GM12878 (cell line): ENCODE data around the gene CAPN15. TPM values are rescaled to one million over a fixed set of nuclear protein-coding genes. Genes with fewer than 3 reads are reported as not detected.
"Not testable (repeated sequence)": the region's sequence is repeated elsewhere in the genome, so short reads cannot be mapped to it uniquely, and the experiment has no call there.

Experiments used
- ATAC-seq: fragments of 200-7000 bp; cut with Tn5 transposase; 3 replicates; pipeline ENCODE4 v1.9.1; 2020; ENCODE audit warnings: mild to moderate bottlenecking, moderate library complexity
- BruUV-seq: library from RNA; stranded (reverse); fragments of 400-500 nt; replicated peaks from 2 replicates; lab custom pipeline; 2021; lab: Mats Ljungman, UMichigan
- CTCF ChIA-PET: fragments of 300-600 bp; sonication (Branson Sonifier 250); formaldehyde crosslinking; extraction: SDS; loops from one replicate; lab custom pipeline; 2021; ENCODE audit warnings: inconsistent platforms; lab: Yijun Ruan, JAX
- POLR2A ChIA-PET: fragments of 350-600 bp; formaldehyde crosslinking; extraction: SDS; loops from one replicate; lab custom pipeline; 2021; ENCODE audit warnings: inconsistent platforms; lab: Charles Lee
- RAD21 ChIA-PET: fragments of 300-600 bp; sonication (Branson Sonifier 250); formaldehyde crosslinking; loops from one replicate; lab custom pipeline; 2023; ENCODE audit warnings: antibody characterized with exemption; ENCODE audit not compliant: unreplicated experiment; lab: Charles Lee
- SMC1A ChIA-PET: fragments of 300-600 bp; sonication (Branson Sonifier 250); formaldehyde crosslinking; loops from one replicate; lab custom pipeline; 2023; ENCODE audit not compliant: unreplicated experiment, uncharacterized antibody; lab: Charles Lee
- DNase-seq: peaks from one replicate; pipeline ENCODE4 v3.0.0-alpha.2; 2011; ENCODE audit warnings: low read depth, low spot score
- FAIRE-seq: peaks from 3 replicates; lab custom pipeline; 2011; peaks lifted over from hg19 to GRCh38; lab: Jason Lieb, UNC
- H2AFZ ChIP-seq: 2 replicates; pipeline ENCODE4 v1.6.0; 2011; ENCODE audit warnings: low read depth, low read length, control low read depth; ENCODE audit not compliant: control insufficient read depth
- H3K27ac ChIP-seq: 2 replicates; pipeline ENCODE4 v1.5.1; 2011; ENCODE audit warnings: control low read depth; ENCODE audit not compliant: control insufficient read depth, insufficient read depth
- H3K27me3 ChIP-seq, 2 experiments: replicated peaks in 1 of 2; 2 replicates each; pipeline versions ENCODE4 v1.6.0 to v1.6.1; 2011; ENCODE audit warnings: low read length in 1 of 2; ENCODE audit not compliant: control insufficient read depth in 2 of 2, insufficient read depth in 2 of 2
- H3K36me3 ChIP-seq, 2 experiments: 2 replicates each; pipeline ENCODE4 v1.5.1; 2011; ENCODE audit warnings: low read length in 1 of 2; ENCODE audit not compliant: control insufficient read depth in 2 of 2, insufficient read depth in 2 of 2
- H3K4me1 ChIP-seq: 2 replicates; pipeline ENCODE4 v1.6.1; 2011; ENCODE audit warnings: mild to moderate bottlenecking, low read length, moderate library complexity, mixed read lengths; ENCODE audit not compliant: control insufficient read depth, insufficient read depth
- H3K4me2 ChIP-seq: 2 replicates; pipeline ENCODE4 v1.6.0; 2011; ENCODE audit warnings: control low read depth; ENCODE audit not compliant: control insufficient read depth, insufficient read depth
- H3K4me3 ChIP-seq: fragments of 200-600 bp; sonication (generic); 2 replicates; pipeline ENCODE4 v1.5.1; 2016
- H3K79me2 ChIP-seq: 2 replicates; pipeline ENCODE4 v1.6.0; 2011; ENCODE audit warnings: low read length; ENCODE audit not compliant: control insufficient read depth, insufficient read depth
- H3K9ac ChIP-seq: 2 replicates; pipeline ENCODE4 v1.8.0; 2011; ENCODE audit warnings: low read length, control low read depth, mixed read lengths; ENCODE audit not compliant: control insufficient read depth, insufficient read depth
- H3K9me3 ChIP-seq: replicated peaks from 3 replicates; pipeline ENCODE4 v1.5.1; 2011; ENCODE audit warnings: mild to moderate bottlenecking, low read length; ENCODE audit not compliant: control insufficient read depth, insufficient read depth
- H4K20me1 ChIP-seq: 2 replicates; pipeline ENCODE4 v1.6.0; 2011; ENCODE audit not compliant: control insufficient read depth, insufficient read depth
- ASH2L ChIP-seq: fragments of 300-600, 200-600 bp; sonication (generic); IDR thresholded peaks from 2 replicates; pipeline ENCODE4 v1.6.1; 2017; ENCODE audit warnings: low read depth, mild to moderate bottlenecking, borderline replicate concordance
- EP300 ChIP-seq, 2 experiments: fragments of 150-350 bp in 1 of 2; IDR thresholded peaks; 2 replicates each; pipeline ENCODE4 v1.6.1; 2011 to 2012; ENCODE audit warnings: low read depth in 2 of 2, low read length in 2 of 2, borderline replicate concordance in 1 of 2, improper control_type of control experiment in 1 of 2, inconsistent platforms in 1 of 2; ENCODE audit not compliant: control insufficient read depth in 1 of 2
- IRF4 ChIP-seq: IDR thresholded peaks from 2 replicates; pipeline ENCODE4 v1.6.1; 2011; ENCODE audit warnings: low read depth, low read length
- NBN ChIP-seq: fragments of 450-650 bp; IDR thresholded peaks from 2 replicates; pipeline ENCODE4 v1.6.1; 2016
- WGBS: methylation state at CpG from one replicate; pipeline ENCODE4 v1.1.6; 2016; ENCODE audit warnings: low lambda C conversion rate; ENCODE audit not compliant: insufficient replicate concordance, insufficient coverage; ENCODE audit errors: missing lambda C conversion rate; 5-methylcytosine and 5-hydroxymethylcytosine counted together
- in situ Hi-C: fragments of 300-500 bp; cut with MboI; formaldehyde crosslinking; loops from 9 replicates; pipeline ENCODE4 v1.14.3; 2018; ENCODE audit warnings: mixed read lengths
- intact Hi-C: fragments of 100-400 bp; cut with micrococcal nuclease; formaldehyde crosslinking; loops from one replicate; pipeline ENCODE4 v1.14.2; 2022; ENCODE audit not compliant: unreplicated experiment
- polyA plus RNA-seq, 11 experiments: library from polyadenylated mRNA; depleted of rRNA in 4 of 11; unstranded in 6 of 11; stranded (reverse) in 5 of 11; fragments of >200 nt; fragmentation: Nextera tagmentation in 4 of 11; fragmentation: Illumina TruSeq in 1 of 11; extraction: Ambion mirVana in 4 of 11; extraction: Trizol in 1 of 11; gene quantifications; 1 replicate in 1 of 11; 2 replicates in 10 of 11; pipeline versions ENCODE4 v1.2.1 to v1.2.3, GENCODE V29; 2011 to 2016; ENCODE audit warnings: inconsistent platforms in 2 of 11, missing spikeins in 2 of 11, low read depth in 1 of 11
- total RNA-seq, 4 experiments: library from RNA; depleted of rRNA in 3 of 4; stranded (reverse); fragments of >200 nt in 3 of 4; fragmentation: Illumina TruSeq in 1 of 4; extraction: Trizol in 1 of 4; gene quantifications; 2 replicates each; pipeline versions ENCODE4 v1.2.1 to v1.2.3, GENCODE V29; 2013 to 2021
- TF ChIP-seq, protein P1 (sequence below): fragments of 450-650 bp; IDR thresholded peaks from 2 replicates; pipeline ENCODE4 v1.6.1; 2017; ENCODE audit warnings: mild to moderate bottlenecking, low read depth, inconsistent platforms; ENCODE audit not compliant: poor library complexity, severe bottlenecking

CAPN15 gene
- total and polyA plus RNA-seq, 10 of the 15 experiments (the other 5 are each of a cell fraction or from before 2014, with no cell fraction given) = 0.40 to 78.5 (median 8.3) TPM

DNA sequence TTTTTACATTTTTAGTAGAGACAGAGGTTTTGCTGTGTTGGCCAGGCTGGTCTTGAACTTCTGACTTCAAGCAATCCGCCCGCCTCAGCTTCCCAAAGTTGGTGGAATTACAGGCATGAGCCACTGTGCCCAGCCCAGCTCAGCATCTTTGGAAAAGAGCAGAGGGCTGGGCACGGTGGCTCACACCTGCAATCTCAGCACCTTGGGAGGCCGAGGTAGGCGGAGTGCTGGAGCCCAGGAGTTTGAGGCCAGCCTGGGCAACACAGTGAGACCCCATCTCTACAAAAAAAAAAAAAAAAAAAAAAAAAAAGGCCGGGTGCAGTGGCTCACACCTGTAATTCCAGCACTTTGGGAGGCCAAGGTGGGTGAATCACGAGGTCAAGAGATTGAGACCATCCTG, 70.1 kb downstream of the CAPN15 start:
- H3K27me3 ChIP-seq, H3K79me2 ChIP-seq, BruUV-seq, FAIRE-seq, H2AFZ ChIP-seq, CTCF ChIA-PET, H3K27ac ChIP-seq, H3K36me3 ChIP-seq, DNase-seq, H3K9ac ChIP-seq, RAD21 ChIA-PET, H4K20me1 ChIP-seq, H3K4me3 ChIP-seq, ATAC-seq, SMC1A ChIA-PET, H3K9me3 ChIP-seq, POLR2A ChIA-PET, intact Hi-C loops, in situ Hi-C loops, H3K4me1 ChIP-seq, H3K4me2 ChIP-seq: not testable (repeated sequence)
- WGBS = 90% methylated on average over 5 of the region's 7 CpGs

DNA sequence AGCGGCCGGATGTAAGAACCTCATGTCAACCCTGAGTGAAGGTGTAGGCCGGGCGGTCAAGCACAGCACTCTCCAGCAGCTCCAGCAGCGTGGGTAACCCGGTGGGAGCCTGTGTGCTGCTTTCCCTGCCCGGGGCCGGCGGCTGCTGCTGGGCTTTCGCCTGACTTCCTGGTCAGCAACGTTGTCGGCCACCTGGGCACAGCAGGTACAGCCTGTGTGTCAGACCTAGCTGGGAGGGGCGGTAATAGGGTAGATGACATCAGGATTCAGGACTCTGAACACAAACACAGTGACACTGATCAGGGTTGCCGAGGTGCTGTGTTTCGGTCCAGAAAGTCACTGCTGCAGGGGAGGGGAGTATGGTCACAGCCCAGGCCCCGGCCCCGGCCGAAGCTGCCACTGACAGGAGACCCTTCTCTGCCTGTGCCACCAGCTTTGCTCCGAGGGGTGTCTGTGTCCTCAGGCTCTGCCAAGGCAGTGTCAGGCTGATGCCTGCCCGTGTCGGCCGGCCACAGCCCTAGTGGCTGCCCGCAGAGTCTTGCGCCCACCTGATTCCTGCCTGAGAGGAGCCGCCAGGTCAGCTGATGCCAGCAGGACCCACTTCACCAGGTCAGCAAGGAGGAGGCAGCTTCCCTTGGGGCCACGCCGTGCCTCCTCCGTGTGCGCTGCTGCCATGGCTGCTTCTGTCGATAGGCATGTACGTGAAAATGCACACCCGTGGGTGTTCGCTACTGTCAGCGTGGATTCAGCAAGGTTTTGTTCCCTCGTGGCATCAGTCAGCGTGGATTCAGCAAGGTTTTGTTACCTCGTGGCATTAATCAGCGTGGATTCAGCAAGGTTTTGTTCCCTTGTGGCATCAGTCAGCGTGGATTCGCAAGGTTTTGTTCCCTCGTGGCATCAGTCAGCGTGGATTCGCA, 71.6 kb downstream of the CAPN15 start:
- Histone ChIP-seq H3K9ac (no peak overlapping the region), H4K20me1 (no peaks in the 10 kb centered on the region)
- TF ChIP-seq, protein P1, sequence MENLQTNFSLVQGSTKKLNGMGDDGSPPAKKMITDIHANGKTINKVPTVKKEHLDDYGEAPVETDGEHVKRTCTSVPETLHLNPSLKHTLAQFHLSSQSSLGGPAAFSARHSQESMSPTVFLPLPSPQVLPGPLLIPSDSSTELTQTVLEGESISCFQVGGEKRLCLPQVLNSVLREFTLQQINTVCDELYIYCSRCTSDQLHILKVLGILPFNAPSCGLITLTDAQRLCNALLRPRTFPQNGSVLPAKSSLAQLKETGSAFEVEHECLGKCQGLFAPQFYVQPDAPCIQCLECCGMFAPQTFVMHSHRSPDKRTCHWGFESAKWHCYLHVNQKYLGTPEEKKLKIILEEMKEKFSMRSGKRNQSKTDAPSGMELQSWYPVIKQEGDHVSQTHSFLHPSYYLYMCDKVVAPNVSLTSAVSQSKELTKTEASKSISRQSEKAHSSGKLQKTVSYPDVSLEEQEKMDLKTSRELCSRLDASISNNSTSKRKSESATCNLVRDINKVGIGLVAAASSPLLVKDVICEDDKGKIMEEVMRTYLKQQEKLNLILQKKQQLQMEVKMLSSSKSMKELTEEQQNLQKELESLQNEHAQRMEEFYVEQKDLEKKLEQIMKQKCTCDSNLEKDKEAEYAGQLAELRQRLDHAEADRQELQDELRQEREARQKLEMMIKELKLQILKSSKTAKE = no peak
- TF ChIP-seq EP300 (IDR thresholded peaks at IDR 0.05; ENCODE audit: borderline replicate concordance in 1 of 2, control insufficient read depth in 1 of 2, low read depth in 2 of 2, low read length in 2 of 2) (no peak), ASH2L (no peak), NBN (no peak), IRF4 (no peak)
- TF ChIP-seq, all 136 proteins: peak for 0
- no peak for FAIRE-seq
- Histone ChIP-seq H2AFZ (no peak overlapping the region), H3K36me3 (peaks cover 0 to 4% of the 10 kb centered on the region in 2 experiments; a peak in 2 of 4 replicates), H3K9me3 (no peaks in the 10 kb centered on the region; the same call in 2 of the 3 replicates), H3K27me3 (no peaks in the 10 kb centered on the region), H3K79me2 (no peaks in the 10 kb centered on the region), H3K4me1 (no peaks in the 10 kb centered on the region; the same call in 1 of the 2 replicates), H3K27ac (no peak overlapping the region), H3K4me3 (no peak overlapping the region), H3K4me2 (no peak overlapping the region)
- no peak for DNase-seq
- SMC1A ChIA-PET = no interaction called here
- 97% methylated on average over 41 of the region's 43 CpGs for WGBS
- in situ Hi-C loops = no loop called here
- no TSS peak for BruUV-seq
- ATAC-seq = no peak
- POLR2A ChIA-PET = no interaction called here
- CTCF ChIA-PET = interaction anchor here (0.5 to 2.0 kb wide), 2 partner anchors 73 to 376 kb away, joined by 3 to 5 read pairs; no protein-coding TSS in a partner anchor
- intact Hi-C loops = no loop called here
- RAD21 ChIA-PET = no interaction called here
